H9 (cell line): ENCODE results near the gene HS2ST1. TPM values are rescaled to one million over a fixed set of nuclear protein-coding genes. Genes with fewer than 3 reads are reported as not detected.

Source experiments
- DNase-seq: peaks from one replicate; pipeline ENCODE4 v3.0.0-alpha.2; 2017
- H2AFZ ChIP-seq: one replicate; pipeline ENCODE4 v1.6.1; 2013; ENCODE audit warnings: mild to moderate bottlenecking, low read length, control low read depth, moderate library complexity
- H2AK5ac ChIP-seq: 2 replicates; pipeline ENCODE4 v1.6.1; 2013; ENCODE audit warnings: low read length, control low read depth, mixed read lengths; ENCODE audit not compliant: insufficient read length
- H2BK120ac ChIP-seq: one replicate; pipeline ENCODE4 v1.6.1; 2013; ENCODE audit warnings: low read depth, mild to moderate bottlenecking, low read length, control low read depth, inconsistent platforms; ENCODE audit not compliant: poor library complexity, severe bottlenecking
- H2BK12ac ChIP-seq: 2 replicates; pipeline ENCODE4 v1.6.1; 2013; ENCODE audit warnings: low read length, control low read depth, mixed read lengths, low read depth; ENCODE audit not compliant: insufficient read length
- H2BK15ac ChIP-seq: 2 replicates; pipeline ENCODE4 v1.6.1; 2013; ENCODE audit warnings: low read depth, low read length, control low read depth
- H2BK20ac ChIP-seq: one replicate; pipeline ENCODE4 v1.6.1; 2013; ENCODE audit warnings: low read depth, mild to moderate bottlenecking, low read length, control low read depth, inconsistent platforms; ENCODE audit not compliant: poor library complexity, severe bottlenecking
- H2BK5ac ChIP-seq: 2 replicates; pipeline ENCODE4 v1.6.1; 2013; ENCODE audit warnings: low read length, control low read depth, mixed read lengths; ENCODE audit not compliant: insufficient read length
- H3K14ac ChIP-seq: 2 replicates; pipeline ENCODE4 v1.6.1; 2013; ENCODE audit warnings: low read length, control low read depth; ENCODE audit not compliant: insufficient read depth
- H3K18ac ChIP-seq: 2 replicates; pipeline ENCODE4 v1.6.1; 2013; ENCODE audit warnings: low read depth, mild to moderate bottlenecking, mixed read lengths, low read length, control low read depth; ENCODE audit not compliant: insufficient read length
- H3K23ac ChIP-seq: 2 replicates; pipeline ENCODE4 v1.6.1; 2013; ENCODE audit warnings: low read length, control low read depth, mixed read lengths, low read depth; ENCODE audit not compliant: insufficient read length
- H3K23me2 ChIP-seq: 2 replicates; pipeline ENCODE4 v1.6.1; 2013; ENCODE audit warnings: low read depth, mild to moderate bottlenecking, mixed read lengths, low read length, control low read depth; ENCODE audit not compliant: insufficient read length, poor library complexity, severe bottlenecking
- H3K27ac ChIP-seq: 2 replicates; pipeline ENCODE4 v1.5.1; 2013; ENCODE audit warnings: low read length, control low read depth, mixed read lengths, low read depth; ENCODE audit not compliant: insufficient read length
- H3K27me3 ChIP-seq: 2 replicates; pipeline ENCODE4 v1.6.1; 2013; ENCODE audit warnings: low read length, control low read depth, inconsistent platforms; ENCODE audit not compliant: insufficient read depth
- H3K4ac ChIP-seq: 2 replicates; pipeline ENCODE4 v1.6.1; 2013; ENCODE audit warnings: low read depth, mild to moderate bottlenecking, control low read depth, inconsistent platforms, low read length, moderate library complexity
- H3K4me1 ChIP-seq: 2 replicates; pipeline ENCODE4 v1.6.1; 2013; ENCODE audit warnings: low read length, control low read depth, inconsistent platforms; ENCODE audit not compliant: insufficient read depth
- H3K4me2 ChIP-seq: 2 replicates; pipeline ENCODE4 v1.6.1; 2013; ENCODE audit warnings: low read length, control low read depth, mixed read lengths; ENCODE audit not compliant: insufficient read length, insufficient read depth
- H3K56ac ChIP-seq: 2 replicates; pipeline ENCODE4 v1.6.1; 2013; ENCODE audit warnings: low read depth, mild to moderate bottlenecking, mixed read lengths, low read length, control low read depth; ENCODE audit not compliant: insufficient read length
- H3K79me1 ChIP-seq: 2 replicates; pipeline ENCODE4 v1.6.1; 2013; ENCODE audit warnings: low read depth, mild to moderate bottlenecking, moderate library complexity, low read length, control low read depth, inconsistent platforms; ENCODE audit not compliant: insufficient read depth, poor library complexity, severe bottlenecking
- H3K79me2 ChIP-seq: 2 replicates; pipeline ENCODE4 v1.6.1; 2013; ENCODE audit warnings: low read length, control low read depth, inconsistent platforms; ENCODE audit not compliant: insufficient read depth
- H3K9ac ChIP-seq: 2 replicates; pipeline ENCODE4 v1.6.1; 2013; ENCODE audit warnings: low read length, control low read depth, mixed read lengths; ENCODE audit not compliant: insufficient read length; ENCODE audit errors: extremely low read depth
- H3K9me3 ChIP-seq: one replicate; pipeline ENCODE4 v1.6.1; 2013; ENCODE audit warnings: low read depth, low read length, inconsistent platforms; ENCODE audit not compliant: control insufficient read depth
- H3T11ph ChIP-seq: one replicate; pipeline ENCODE4 v1.6.1; 2013; ENCODE audit warnings: mild to moderate bottlenecking, low read length, control low read depth, inconsistent platforms
- H4K20me1 ChIP-seq: one replicate; pipeline ENCODE4 v1.6.1; 2013; ENCODE audit not compliant: control insufficient read depth, insufficient read length, insufficient read depth
- H4K5ac ChIP-seq: 2 replicates; pipeline ENCODE4 v1.6.1; 2013; ENCODE audit warnings: low read depth, mild to moderate bottlenecking, mixed read lengths, low read length, control low read depth; ENCODE audit not compliant: insufficient read length
- H4K8ac ChIP-seq: replicated peaks from 2 replicates; pipeline ENCODE4 v1.6.1; 2013; ENCODE audit warnings: low read length, control low read depth, mixed read lengths, low read depth; ENCODE audit not compliant: insufficient read length
- H4K91ac ChIP-seq: 2 replicates; pipeline ENCODE4 v1.6.1; 2013; ENCODE audit warnings: low read depth, mild to moderate bottlenecking, moderate library complexity, mixed read lengths, low read length, control low read depth; ENCODE audit not compliant: insufficient read length
- H3K27ac Mint-ChIP-seq, 3 experiments: 2 replicates in 2 of 3; 3 replicates in 1 of 3; pipeline ENCODE4 v1.8.0; 2020 to 2021; ENCODE audit warnings: mixed read lengths in 3 of 3, mild to moderate bottlenecking in 1 of 3, moderate library complexity in 1 of 3
- H3K27me3 Mint-ChIP-seq: 2 replicates; pipeline ENCODE4 v1.8.0; 2021; ENCODE audit warnings: low read depth, mild to moderate bottlenecking, moderate library complexity, mixed read lengths
- H3K36me3 Mint-ChIP-seq, 3 experiments: 2 replicates in 2 of 3; 3 replicates in 1 of 3; pipeline ENCODE4 v1.8.0; 2020 to 2021; ENCODE audit warnings: low read depth in 3 of 3, mixed read lengths in 3 of 3; ENCODE audit not compliant: insufficient read depth in 1 of 3
- H3K4me1 Mint-ChIP-seq, 2 experiments: 2 replicates each; pipeline ENCODE4 v1.8.0; 2020; ENCODE audit warnings: mixed read lengths in 2 of 2
- H3K4me3 Mint-ChIP-seq, 2 experiments: 2 replicates in 1 of 2; 3 replicates in 1 of 2; pipeline ENCODE4 v1.8.0; 2020 to 2021; ENCODE audit warnings: mild to moderate bottlenecking in 2 of 2, mixed read lengths in 2 of 2, moderate library complexity in 1 of 2
- H3K9me3 Mint-ChIP-seq, 2 experiments: 2 replicates in 1 of 2; 3 replicates in 1 of 2; pipeline ENCODE4 v1.8.0; 2020; ENCODE audit warnings: mild to moderate bottlenecking in 2 of 2, mixed read lengths in 2 of 2, moderate library complexity in 1 of 2
- WGBS: extraction: QIAGEN DNeasy Blood & Tissue Kit; methylation state at CpG from one replicate; pipeline ENCODE4 v1.1.7; 2013; ENCODE audit warnings: missing lambda C conversion rate, low lambda C conversion rate, mixed read lengths; ENCODE audit not compliant: insufficient read length; ENCODE audit errors: extremely low coverage; 5-methylcytosine and 5-hydroxymethylcytosine counted together
- total RNA-seq: library from RNA; stranded (reverse); gene quantifications from 2 replicates; pipeline ENCODE4 v1.2.1, GENCODE V29; 2021
- TF ChIP-seq, protein P1 (sequence below): fragments of 200-600 bp; sonication (generic); conservative IDR thresholded peaks from 3 replicates; pipeline ENCODE4 v1.8.0; 2021; ENCODE audit warnings: antibody characterized with exemption, mild to moderate bottlenecking

The HS2ST1 gene
- total RNA-seq, 1 experiment from 2014 or later = 20.1 TPM

DNA sequence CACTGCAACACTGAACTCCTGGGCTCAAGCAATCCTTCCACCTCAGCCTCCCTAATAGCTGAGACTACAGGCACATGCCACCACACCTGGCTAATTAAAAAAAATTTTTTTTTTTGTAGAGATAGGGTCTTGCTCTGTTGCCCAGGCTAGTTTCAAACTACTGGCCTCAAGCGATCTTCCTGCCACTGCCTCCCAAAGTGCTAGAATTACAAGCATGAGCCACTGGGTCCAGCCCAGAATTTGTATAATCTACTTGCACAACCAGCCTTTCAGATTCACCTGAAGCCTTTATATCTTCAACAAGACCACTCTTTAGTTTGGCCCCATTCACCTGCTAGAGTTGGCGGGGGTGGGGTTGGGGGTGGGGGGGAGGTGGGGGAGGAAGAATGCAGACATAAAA, 232.6 kb downstream of the HS2ST1 start:
- Histone ChIP-seq H3K27me3 (no peaks in the 10 kb centered on the region), H2BK5ac (no peak overlapping the region), H4K8ac (no peak overlapping the region), H3K4ac (no peak overlapping the region), H3K79me2 (no peaks in the 10 kb centered on the region), H4K91ac (no peak overlapping the region), H3K4me2 (no peak overlapping the region), H3K23ac (no peak overlapping the region), H3K79me1 (no peaks in the 10 kb centered on the region), H2AFZ (no peak overlapping the region), H2BK20ac (no peak overlapping the region), H3K56ac (no peak overlapping the region), H2BK15ac (no peak overlapping the region), H3K27ac (no peak overlapping the region), H3K4me1 (no peaks in the 10 kb centered on the region; the same call in 1 of the 2 replicates), H4K20me1 (no peaks in the 10 kb centered on the region), H3K14ac (no peak overlapping the region), H3T11ph (no peak overlapping the region), H2AK5ac (no peak overlapping the region), H3K9ac (no peak overlapping the region), H2BK120ac (no peak overlapping the region), H3K18ac (no peak overlapping the region), H4K5ac (no peak overlapping the region), H3K9me3 (no peaks in the 10 kb centered on the region), H3K23me2 (no peaks in the 10 kb centered on the region), H2BK12ac (no peak overlapping the region)
- no peak for DNase-seq
- no CpG with 5 or more reads among the region's 2 CpGs for WGBS
- H3K9me3 Mint-ChIP-seq = no peaks in the 10 kb centered on the region
- no peak overlapping the region for H3K27ac Mint-ChIP-seq
- no peak overlapping the region for H3K4me3 Mint-ChIP-seq
- H3K4me1 Mint-ChIP-seq = peaks cover 27% of the 10 kb centered on the region in 2 experiments
- TF ChIP-seq, protein P1, sequence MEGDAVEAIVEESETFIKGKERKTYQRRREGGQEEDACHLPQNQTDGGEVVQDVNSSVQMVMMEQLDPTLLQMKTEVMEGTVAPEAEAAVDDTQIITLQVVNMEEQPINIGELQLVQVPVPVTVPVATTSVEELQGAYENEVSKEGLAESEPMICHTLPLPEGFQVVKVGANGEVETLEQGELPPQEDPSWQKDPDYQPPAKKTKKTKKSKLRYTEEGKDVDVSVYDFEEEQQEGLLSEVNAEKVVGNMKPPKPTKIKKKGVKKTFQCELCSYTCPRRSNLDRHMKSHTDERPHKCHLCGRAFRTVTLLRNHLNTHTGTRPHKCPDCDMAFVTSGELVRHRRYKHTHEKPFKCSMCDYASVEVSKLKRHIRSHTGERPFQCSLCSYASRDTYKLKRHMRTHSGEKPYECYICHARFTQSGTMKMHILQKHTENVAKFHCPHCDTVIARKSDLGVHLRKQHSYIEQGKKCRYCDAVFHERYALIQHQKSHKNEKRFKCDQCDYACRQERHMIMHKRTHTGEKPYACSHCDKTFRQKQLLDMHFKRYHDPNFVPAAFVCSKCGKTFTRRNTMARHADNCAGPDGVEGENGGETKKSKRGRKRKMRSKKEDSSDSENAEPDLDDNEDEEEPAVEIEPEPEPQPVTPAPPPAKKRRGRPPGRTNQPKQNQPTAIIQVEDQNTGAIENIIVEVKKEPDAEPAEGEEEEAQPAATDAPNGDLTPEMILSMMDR = no peak
- peaks cover 26% of the 10 kb centered on the region for H3K27me3 Mint-ChIP-seq
- H3K36me3 Mint-ChIP-seq = peaks cover 0 to 2% (median 0%) of the 10 kb centered on the region in 3 experiments; a peak in 2 of 7 replicates
